CD4-positive, alpha-beta T cell treated with Interleukin-6 for 4 hours (primary cell): Measurements from ENCODE around the gene CLEC10A.
"Not testable (repeated sequence)": the region's sequence is repeated elsewhere in the genome, so short reads cannot be mapped to it uniquely, and the experiment has no call there.

ENCODE experiments used
- DNase-seq: peaks from one replicate; pipeline ENCODE4 v3.0.0-alpha.2; 2020; ENCODE audit warnings: mixed read lengths

CLEC10A gene

DNA sequence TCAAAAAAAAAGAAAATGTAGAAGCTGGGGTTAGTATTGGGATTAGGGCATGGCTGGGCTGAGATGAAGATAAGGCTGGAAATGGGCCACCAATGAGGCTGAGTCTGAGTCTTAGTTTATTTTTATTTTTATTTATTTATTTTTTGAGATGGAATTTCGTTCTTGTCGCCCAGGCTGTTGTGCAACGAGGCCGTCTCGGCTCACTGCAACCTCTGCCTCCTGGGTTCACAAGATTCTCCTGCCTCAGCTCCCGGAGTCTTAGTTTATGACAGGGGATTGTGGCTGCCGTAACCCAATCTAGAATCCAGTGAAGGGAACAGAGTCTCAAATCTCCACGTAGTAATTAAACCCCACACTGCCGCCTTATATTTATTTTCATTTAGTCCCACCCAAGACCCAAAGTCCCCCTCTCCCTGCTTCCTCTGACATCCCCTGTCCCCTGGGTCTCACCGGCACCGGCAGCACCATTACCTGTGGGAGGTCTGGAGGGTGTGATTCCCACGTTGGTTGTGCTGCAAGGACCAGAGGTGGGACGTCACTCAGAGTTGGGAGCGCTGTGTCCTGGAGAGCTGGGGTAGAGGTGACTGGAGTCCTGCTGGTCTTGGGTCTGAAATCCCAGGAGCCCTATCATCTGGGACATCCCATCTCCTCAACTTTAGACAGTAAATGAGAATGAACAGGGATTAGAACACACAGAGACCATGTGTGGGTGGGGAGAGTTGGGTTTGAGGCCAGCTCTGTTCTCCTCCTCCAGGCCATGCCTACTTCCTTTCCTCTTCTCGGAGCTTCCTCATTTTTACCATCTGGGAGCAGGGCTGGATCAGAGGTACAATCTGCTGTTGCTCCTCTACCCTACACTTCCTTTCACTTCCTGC lies at the start of gene CLEC10A:
Gene CLEC10A, minus strand, starts transcription at position 671 of the 875 bp plus-strand sequence. CDS start 1,439 bp downstream, outside the sequence.
- DNase-seq = no peak

GRCh38 chr17:7129311-7129710 lies 49.3 kb upstream of the CLEC10A start:
- DNase-seq = no peak

DNA sequence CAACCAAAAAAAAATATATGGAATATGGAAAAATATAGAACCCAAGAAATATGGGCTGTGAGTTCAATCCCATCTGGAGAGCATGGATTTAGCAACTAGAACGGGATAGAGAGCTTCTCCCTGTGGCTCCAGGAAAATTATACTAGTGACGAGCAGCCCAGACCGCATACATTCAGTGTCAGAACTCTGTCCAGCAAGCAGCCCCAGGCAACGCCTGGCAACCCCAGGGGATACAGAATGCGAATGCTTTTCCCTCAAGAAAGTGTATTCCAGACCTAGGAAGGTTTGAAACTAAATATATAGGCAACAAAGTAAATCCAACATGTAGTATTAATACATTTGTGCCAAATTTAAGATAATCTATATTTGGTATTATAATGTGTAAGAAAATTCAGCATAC lies 48.1 kb upstream of the CLEC10A start:
- no peak for DNase-seq

GRCh38 chr17:7127501-7127900 lies 47.5 kb upstream of the CLEC10A start:
- not testable (repeated sequence) for DNase-seq

DNA sequence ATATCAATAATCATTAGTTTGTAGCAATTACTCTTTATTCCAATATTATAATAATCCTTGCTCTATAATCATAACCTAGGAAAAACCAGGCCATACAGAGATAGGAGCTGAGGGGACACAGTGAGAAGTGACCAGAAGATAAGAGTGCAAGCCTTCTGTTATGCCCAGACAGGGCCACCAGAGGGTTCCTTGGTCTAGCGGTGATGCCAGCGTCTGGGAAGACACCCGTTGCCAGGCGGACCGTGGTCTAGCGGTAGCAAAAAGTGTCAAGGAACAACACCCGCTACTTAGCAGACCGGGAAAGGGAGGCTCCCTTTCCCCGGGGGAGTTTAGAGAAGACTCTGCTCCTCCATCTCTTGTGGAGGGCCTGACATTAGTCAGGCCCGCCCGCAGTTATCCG lies 46.3 kb upstream of the CLEC10A start:
- DNase-seq = not testable (repeated sequence)

DNA sequence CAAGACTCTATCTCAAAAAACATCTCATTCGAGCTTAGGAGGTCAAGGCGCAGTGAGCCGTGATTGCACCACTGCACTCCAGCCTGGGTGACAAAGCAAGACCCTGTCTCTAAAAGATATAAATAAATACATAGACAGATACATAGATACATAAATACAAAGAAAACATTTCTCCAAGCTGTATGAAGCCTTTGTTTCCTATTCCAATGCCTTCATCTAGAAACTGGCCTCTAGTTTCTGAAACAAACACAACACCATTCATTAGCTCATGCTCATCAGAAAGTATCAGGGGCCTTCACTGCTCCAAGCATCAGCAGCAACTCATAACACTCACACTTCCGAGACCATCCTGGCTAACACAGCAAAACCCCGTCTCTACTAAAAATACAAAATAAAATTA lies 44.9 kb upstream of the CLEC10A start:
- DNase-seq = no peak

DNA sequence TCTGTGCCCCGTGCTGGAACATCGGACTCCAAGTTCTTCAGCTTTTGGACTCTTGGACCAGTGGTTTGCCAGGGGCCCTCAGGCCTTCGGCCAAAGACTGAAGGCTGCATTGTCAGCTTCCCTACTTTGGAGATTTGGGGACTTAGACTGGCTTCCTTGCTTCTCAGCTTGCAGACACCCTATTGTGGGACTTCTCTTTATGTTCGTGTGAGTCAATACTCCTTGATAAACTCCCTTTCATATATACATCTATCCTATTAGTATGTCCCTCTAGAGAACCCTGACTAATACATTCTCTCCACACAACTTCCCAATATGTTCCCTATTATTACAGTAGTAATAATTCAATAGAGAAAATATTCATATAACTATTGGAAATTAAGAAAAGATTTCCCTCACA lies 43.8 kb upstream of the CLEC10A start:
- DNase-seq = no peak

DNA sequence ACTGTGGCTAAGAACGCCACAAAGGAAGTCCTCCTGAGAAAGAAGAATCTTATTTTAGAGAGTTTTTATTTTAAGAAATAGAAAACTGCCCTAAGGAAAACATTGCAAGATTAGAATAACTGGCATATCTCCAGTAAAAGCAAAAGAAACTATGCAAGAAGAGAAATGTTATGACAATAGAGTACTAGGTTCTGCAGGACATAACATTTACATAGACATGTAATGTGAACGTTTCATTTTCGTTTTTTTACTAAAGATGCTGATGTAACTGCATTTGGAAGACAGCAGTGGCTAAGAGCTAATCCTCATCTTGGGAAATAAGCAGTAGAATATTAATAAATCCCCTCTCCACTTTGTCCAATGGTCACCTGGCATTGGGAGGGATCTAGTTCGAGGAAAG lies 42.3 kb upstream of the CLEC10A start:
- DNase-seq = no peak

- DNase-seq = not testable (repeated sequence)
These were observed 40.6 kb upstream of the CLEC10A start for GRCh38 chr17:7120635-7121034.

- no peak for DNase-seq
These were observed 40.1 kb upstream of the CLEC10A start for GRCh38 chr17:7120123-7120522.

DNA sequence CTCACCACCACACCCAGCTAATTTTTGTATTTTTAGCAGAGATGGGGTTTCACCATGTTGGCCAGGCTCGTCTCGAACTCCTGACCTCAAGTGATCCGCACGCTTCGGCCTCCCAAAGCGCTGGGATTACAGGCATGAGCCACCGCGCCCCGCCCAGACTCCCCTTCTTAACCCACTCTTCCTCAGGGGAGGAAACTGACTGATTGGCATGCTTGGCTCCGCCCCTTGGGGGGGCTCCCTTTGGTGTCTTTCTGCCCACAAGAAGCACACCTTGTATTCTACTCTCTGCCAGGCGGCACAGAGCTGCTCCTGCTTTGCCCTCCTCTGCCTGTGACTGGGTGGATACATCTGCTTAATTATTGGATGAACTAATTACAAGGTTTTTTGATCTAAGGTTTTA lies 39.3 kb upstream of the CLEC10A start:
- DNase-seq = no peak

GRCh38 chr17:7114875-7115614 lies 35.0 kb upstream of the CLEC10A start:
- DNase-seq = no peak

GRCh38 chr17:7114241-7114874 lies 34.3 kb upstream of the CLEC10A start, which contains the start of gene ASGR2:
Gene ASGR2 (minus strand): TSS chr17:7114822. CDS start chr17:7114240, 582 bp downstream.
- DNase-seq = no peak

GRCh38 chr17:7113273-7114071 lies 33.4 kb upstream of the CLEC10A start:
- no peak for DNase-seq

GRCh38 chr17:7112510-7113108 lies 32.6 kb upstream of the CLEC10A start:
- DNase-seq = no peak

- DNase-seq = no peak
These were observed 31.9 kb upstream of the CLEC10A start for GRCh38 chr17:7111784-7112509.

DNA sequence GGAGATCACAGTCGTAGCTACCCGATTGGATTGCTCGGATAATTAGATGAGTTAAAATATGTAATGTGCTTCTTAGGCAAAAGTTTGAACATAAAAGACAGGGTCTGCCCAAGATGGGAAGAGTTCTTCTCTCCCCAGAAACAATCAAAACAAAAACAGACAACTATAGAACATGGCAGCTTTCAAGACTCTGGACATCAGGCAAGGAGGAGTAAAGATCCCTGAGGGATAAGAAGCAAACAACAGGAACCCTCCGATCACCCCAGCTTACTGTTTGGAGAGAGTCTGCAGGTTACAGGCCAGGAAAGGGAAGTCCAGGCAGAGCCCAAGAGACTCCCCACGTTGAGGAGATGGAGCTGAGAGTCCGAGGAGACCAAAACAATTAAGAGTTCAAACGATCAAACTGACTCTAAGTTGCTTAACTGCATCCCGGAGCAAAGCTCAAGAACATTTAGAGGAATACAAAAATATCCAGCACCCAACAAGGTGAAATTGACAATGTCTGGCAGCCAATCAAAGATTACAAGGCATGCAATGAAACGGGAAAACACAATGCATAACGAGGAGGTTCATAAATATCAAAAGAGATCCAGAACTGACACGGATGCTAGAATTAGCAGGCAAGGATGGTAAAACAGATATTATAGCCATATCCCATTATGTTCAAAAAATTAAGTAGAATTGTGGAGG lies 30.7 kb upstream of the CLEC10A start:
- DNase-seq = no peak

GRCh38 chr17:7109461-7110322 lies 29.6 kb upstream of the CLEC10A start:
- no peak for DNase-seq

GRCh38 chr17:7108981-7109380 lies 28.9 kb upstream of the CLEC10A start:
- DNase-seq = no peak

GRCh38 chr17:7108560-7108925 lies 28.5 kb upstream of the CLEC10A start:
- DNase-seq = no peak
